ENCODE data around the gene PNPLA2. TPM values are rescaled to one million over a fixed set of nuclear protein-coding genes. Genes with fewer than 3 reads are reported as not detected.

Gene PNPLA2
- polyA plus RNA-seq, 1 donor = 27.6 TPM

GRCh38 chr11:816433-816779, 2.3 kb upstream of the PNPLA2 start:
- no peak for DNase-seq (ENCODE audit: low read depth)

- DNase-seq (ENCODE audit: low read depth) = no peak
Observed at GRCh38 chr11:819129-819931, 616 bp downstream of the PNPLA2 start.

GRCh38 chr11:819943-820649, 1.4 kb downstream of the PNPLA2 start:
- DNase-seq (ENCODE audit: low read depth) = no peak

- no peak for DNase-seq (ENCODE audit: low read depth)
Observed at GRCh38 chr11:820655-821511, 2.2 kb downstream of the PNPLA2 start.

GRCh38 chr11:821512-822371, 3.0 kb downstream of the PNPLA2 start:
- no peak for DNase-seq (ENCODE audit: low read depth)

- DNase-seq (ENCODE audit: low read depth) = no peak
Observed at GRCh38 chr11:823441-824291, 5.0 kb downstream of the PNPLA2 start.

GRCh38 chr11:824292-824880, 5.7 kb downstream of the PNPLA2 start:
- no peak for DNase-seq (ENCODE audit: low read depth)

- no peak for DNase-seq (ENCODE audit: low read depth)
Observed at GRCh38 chr11:824942-825341, 6.2 kb downstream of the PNPLA2 start.

GRCh38 chr11:825366-826226, 6.9 kb downstream of the PNPLA2 start:
- no peak for DNase-seq (ENCODE audit: low read depth)

- no peak for DNase-seq (ENCODE audit: low read depth)
Observed at GRCh38 chr11:826227-826621, 7.5 kb downstream of the PNPLA2 start.

GRCh38 chr11:826836-827145, 8.1 kb downstream of the PNPLA2 start:
- DNase-seq (ENCODE audit: low read depth) = no peak

- DNase-seq (ENCODE audit: low read depth) = no peak
Observed at GRCh38 chr11:827146-827896, 8.6 kb downstream of the PNPLA2 start.

- DNase-seq (ENCODE audit: low read depth) = no peak
Observed at GRCh38 chr11:827897-828192, 9.1 kb downstream of the PNPLA2 start, which contains the start of gene CRACR2B. CRACR2B (plus strand) TSS chr11:827919; CDS start chr11:828608, 689 bp downstream.

- no peak for DNase-seq (ENCODE audit: low read depth)
Observed at GRCh38 chr11:828506-829175, 9.9 kb downstream of the PNPLA2 start.

- no peak for DNase-seq (ENCODE audit: low read depth)
Observed at GRCh38 chr11:829176-829846, 10.6 kb downstream of the PNPLA2 start.

GRCh38 chr11:829847-830294, 11.2 kb downstream of the PNPLA2 start:
- DNase-seq (ENCODE audit: low read depth) = no peak
